HG03575 (cell line): Measurements from ENCODE around the gene LMO1.

Source experiments
- ATAC-seq: cut with Tn5 transposase; IDR thresholded peaks from one replicate; pipeline ENCODE4 v1.9.1; 2021; ENCODE audit not compliant: unreplicated experiment, insufficient number of reproducible peaks, low FRiP score; ENCODE audit errors: extremely low read depth

The LMO1 gene

DNA sequence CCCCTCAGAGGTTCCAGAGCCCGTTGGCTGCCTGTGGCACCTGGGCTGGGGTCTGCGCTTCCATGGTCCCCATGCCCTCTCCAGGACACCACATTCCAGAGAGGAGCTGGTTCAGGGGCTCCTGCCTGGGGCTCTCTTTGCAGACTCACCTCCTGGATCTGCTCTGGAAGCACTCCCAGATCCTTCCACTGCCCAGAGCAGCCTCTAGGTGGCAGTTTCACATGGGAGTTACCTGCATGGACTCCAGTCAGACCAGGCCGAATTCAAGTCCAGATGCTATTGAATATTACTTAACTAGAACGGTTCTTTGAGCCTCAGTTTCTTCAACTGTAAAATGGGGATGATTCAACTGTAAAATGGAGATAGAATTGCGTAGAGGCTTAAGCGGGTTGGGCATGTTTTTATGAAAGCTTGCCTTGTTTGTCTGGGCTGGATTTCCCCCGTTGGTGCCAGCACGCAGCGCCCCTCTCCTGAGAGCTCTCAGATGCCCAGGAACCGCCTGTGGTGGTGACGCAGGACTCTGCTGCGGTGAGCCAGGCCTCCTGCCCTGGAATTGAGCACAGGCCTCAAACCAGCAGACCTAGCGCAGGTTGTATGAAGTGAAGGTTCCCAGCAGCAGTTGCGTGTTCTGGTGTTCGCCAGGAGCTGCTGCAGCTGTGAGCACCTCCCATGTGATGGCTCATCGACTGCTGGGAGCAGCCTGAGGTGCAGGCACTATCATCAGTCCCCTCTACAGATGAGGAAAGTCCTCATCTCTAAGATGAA lies 44.2 kb downstream of the LMO1 start:
- ATAC-seq: no peak

DNA sequence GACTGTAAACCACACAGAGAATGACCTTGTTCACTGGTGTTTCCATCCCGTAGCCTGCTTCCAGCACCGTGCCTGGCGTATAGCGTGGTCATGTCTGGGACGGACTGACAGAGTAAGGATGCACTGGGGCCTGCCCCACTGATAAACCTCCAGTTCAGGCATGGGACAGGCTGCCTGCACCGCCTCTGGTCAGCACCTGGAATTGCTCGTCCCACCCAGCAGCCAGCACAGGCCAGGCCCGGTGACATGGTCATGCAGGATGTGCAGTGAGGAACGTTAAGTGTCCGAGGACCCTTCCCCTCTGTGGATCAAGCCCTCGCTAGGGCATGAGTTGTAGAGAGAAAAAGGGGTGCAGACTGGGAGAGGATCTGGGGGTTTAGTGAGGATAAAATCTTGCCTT lies 44.8 kb downstream of the LMO1 start:
- ATAC-seq: no peak

DNA sequence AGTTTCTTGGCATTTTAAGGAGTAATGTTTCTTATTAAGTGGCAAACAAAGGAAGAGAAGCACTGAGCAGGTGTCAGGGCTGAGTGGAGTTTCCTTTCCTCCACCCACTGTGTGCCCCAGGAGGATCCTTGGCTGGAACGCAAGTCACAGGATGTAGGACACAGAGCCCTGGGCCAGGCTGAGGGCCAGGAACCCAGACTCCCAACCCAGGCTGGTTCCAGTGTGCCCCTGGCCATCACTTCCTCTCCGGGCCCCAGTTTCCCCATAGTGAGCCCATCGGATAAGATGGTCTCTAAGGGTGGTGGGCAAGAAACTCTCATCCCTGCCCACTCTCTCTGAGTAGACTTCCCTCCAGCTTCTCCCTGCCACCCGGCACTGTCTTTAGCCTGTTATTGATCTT lies 45.3 kb downstream of the LMO1 start:
- no peak for ATAC-seq

DNA sequence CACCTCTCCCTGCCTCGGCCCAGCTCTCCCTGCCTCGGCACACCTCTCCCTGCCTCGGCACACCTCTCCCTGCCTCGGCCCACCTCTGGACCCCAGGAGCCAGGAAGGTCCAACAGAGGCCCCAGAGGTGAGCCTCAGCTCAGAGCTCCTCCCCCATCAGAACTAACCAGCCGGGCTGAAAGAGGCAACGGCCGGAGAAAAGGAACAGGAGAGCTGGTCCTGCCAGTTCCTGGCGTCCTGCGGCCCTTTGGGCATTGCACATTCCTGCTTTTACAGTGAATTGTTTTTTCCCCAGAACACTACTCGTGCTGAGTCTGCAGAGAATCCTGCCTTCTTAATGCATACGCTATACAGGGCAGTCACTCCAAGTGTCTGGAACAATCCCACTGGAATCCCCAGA lies 45.8 kb downstream of the LMO1 start:
- no peak for ATAC-seq

DNA sequence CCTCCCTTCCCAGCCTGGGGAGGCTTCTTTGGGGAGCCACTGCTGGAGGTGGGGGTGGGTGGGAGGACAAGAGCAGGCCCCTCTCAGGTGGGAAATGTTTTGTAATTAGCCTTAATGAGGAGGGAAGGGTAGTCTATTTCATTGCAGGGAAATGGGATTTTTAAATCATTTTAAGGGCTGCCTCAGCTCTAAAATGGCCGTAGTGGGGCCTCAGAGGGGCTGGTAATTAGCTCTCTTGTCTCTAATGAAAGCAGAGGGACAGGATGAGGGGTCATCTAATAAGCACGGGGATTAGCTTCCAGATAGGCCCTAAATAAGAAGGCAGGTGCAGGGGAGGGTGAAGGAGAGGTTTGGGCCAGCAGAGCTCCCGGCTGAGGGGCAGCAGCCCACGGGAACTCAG lies 46.5 kb downstream of the LMO1 start:
- ATAC-seq: no peak

DNA sequence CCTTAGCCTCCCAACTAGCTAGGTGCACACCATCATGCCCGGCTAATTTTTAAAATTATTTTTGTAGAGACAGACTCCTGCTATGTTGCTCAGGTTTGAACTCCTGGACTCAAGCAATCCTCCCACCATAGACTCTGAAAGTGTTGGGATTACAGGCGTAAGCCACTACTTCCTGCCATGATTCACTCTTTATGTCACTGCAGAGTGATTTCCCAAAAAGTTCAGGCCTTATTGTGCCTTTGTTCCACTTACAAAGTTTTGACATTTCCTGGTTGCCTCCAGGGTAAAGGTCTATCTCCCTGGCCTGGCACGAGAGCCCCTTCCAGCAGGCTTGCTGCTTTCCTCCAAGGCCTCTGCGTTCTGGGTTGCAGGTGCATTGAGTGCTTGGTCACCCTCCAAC lies 50.3 kb downstream of the LMO1 start:
- ATAC-seq: no peak

DNA sequence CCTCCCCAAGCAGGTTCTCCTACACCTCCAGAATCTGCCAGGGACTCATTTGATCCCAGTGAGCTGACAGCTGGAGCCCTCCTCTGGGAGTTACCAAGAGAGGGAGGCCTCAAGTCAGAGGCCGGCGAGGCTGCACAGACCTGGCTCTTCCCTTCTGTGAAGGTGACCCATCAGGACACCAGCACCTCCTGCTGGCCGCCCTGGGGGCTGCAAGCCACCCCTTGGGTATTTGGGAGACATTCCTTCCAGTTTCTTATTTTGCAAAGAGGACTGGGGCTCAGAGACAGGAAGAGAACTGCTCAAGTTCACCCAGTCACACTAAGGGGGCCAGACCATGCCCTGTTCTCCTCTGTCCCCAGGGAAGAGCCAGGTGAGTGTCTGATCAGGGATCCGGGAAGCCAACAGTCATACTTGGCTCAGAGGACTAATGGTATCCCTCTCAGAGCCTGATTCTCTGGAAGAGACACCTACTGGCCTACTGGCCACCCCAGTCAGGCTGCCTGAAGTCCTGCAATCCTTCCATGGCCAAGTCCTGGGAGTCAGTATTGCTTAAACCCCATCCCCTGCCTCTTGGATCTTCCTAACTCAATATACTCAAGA lies 54.4 kb downstream of the LMO1 start:
- no peak for ATAC-seq

DNA sequence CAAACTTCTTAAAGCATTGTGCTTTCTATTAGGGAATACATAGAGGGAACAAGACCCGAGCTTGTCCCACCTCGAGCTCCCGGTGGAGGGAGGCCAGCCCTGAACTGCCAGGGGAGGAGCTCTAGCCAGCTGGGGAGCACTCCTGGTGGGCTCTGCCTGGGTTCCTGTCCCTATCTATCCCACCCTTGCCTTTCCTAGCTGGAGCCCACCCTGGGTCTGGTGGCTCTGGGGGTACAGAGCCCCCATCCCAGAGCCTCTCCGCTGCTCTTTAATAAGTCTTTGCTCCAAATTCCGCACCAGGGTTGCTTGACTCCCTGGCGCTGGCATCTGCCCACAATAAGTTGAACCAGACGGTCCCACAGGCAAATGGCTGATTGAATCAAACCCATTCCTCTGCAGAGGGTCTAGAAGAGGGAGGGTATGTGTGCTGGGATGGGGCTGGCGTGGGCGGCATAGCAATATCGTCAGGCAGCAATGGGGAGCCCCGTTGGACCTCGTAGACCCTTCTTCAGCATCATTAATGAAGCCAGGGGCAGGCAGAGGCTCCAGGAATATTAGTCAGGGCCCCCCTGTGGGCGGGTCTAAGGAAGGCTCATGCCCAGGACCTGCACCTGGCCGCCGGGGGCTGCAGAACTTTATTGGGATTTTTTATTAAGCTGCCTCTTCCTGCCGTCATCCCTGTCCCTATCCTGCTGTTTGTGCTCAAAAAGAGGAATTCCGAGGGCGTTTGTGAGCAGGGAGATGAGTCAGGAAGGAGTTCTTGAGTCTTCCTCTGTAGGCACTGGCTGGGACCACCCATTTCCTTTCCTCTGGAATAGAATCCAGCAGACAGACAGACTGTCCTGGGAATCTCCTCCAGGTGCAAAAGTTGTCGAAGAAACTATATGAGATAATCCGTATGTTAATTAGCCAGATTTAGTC lies 56.3 kb downstream of the LMO1 start:
- no peak for ATAC-seq

DNA sequence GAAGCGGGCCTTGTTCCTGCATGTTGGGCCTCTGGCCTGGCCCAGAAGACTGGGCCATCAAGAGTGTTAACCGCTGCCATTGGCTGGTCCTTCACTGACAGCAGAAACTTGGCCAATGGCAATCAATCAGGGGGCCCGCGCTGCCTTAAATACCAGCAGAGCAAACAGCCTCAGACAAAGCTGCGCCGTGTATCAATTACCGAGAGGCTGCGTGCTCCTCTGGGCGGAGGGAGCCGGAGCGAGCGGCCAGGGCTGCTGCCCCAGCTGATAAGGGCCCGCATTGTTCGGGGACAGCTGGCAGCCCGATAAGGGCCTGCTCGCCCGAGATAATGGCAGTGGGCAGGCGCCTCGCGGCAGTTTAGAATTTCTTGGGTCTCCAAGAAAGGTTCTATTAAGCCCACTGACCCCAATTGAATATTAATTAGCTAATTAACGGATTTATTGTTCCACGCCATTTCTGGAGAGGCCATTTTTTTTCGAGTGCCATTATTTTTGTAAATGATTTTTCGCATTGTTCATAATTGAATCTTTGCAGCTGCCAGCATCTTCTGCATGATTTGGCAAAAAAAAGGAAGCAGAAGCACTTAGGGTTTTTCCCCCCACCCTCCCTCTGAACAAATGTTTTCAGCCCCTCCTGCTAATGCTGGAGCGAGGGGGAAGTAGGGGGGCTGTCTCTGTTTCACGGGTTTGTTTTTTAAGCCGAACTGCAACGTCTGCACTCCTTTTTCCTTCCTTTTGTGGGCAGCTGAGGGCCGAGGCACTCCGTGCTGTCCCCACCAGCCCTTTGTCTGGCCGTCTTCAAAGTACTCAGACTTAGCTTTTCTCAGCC lies 57.2 kb downstream of the LMO1 start:
- no peak for ATAC-seq

DNA sequence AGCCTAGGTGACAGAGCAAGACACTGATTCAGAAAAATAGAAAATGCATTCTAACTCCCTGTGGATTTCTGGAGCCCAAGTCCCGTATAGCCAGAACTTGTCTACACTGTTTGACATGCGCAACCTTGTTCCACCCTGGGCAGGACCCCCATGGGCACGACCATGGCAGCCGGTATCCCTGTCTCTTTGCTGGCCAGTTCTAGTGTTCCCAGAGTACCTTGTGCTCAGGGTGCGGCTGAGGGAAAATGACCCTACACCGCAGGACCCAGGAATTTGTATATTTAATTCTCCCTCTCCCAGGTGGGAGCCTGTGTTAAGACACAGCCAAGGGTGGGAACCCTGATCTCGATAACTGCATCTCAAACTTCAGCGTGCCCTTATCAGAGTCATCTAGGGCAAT lies 58.1 kb downstream of the LMO1 start:
- ATAC-seq: no peak

DNA sequence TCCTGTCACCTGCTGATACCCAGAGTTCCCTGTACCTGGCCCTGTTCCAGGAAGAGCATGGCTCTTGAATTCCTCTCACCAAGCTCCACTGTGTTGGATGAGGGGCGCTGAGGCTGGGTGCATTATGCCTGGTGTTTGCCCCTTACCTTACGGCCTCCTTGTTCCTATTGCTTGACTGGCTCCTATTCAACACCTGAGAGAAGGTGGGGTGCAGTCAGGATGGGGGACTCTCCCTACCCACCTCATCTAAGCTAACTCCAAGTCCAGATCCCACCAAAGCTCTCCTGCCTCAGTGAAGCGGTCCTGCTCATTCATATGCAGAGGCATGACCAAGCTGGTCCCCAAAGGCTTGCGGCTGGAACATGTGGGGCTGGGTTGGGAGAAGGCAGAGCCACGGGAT lies 59.1 kb downstream of the LMO1 start:
- ATAC-seq: no peak

DNA sequence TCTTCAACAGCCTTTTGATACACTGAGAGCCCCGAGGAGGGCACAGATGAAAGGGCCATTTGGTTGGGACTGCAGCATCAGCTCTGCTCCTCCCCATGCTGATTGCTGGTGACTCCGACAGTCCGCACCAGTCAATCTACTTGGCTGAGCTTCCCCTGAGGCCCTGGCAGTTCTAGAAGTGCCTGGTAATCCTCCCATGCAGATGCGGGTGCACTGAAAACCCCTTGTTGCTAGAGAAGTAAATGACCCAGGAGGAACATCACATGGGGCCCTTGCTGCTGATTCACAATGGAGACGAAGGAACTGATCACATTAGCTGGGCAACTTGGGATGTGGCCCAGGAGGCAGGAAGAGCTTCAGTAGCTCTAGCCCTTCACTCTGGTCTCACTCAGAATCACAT lies 59.7 kb downstream of the LMO1 start:
- no peak for ATAC-seq

DNA sequence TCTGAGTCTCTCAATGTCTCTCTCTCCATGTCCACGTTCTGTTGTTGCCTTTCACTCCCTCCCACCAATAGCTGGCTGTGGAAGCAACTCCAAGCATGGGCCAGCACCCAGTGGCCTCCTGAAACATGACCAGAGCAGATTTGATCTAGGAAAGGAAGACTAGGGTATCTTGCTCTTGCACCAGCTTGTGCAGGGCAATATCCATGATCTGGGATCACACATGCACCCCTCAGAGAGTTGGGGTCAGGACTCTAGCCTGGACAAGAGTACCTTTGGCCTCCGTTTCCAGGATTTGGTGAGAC lies 60.3 kb downstream of the LMO1 start:
- no peak for ATAC-seq

DNA sequence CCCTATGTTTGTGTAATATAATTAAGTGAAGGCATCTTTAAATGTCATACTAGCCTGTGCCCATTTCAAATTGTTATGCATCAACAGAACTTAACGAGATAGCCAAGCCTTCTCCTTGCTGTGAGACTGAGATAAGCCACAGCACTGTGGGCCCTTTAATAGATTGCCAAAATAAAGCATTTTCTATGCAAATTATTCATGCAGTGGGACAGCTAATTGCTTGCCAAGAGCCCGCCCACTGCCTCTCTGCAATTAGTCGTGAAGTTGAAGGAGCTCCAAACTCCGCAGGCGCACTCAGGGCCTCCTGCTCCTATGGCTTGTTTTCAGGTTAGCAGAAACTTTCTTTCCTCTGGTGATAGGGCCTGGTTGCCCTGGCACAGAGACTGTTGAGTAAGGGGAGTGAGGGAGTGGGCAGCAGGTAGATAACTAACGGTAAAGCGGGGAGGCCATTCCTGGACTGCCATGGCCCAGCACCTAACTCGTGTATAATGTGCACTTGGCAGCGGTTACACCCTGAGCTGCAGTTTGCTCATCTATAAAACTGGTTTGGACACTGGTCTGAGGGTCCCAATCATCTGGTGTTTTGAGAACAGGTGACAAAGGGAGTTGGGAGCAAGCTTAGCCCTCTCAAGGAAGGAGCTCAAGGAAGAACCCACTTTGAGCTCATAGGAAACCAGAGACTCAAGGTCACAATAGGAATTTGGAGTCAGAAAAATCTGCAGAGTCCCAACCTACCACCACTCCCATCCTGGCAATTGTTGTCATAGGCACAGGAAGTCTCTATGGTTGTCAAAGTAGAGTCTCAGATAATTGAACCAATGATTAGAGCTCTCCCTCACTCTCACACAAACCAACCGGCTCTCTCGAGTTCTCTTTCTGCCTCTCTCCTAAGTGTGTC lies 60.9 kb downstream of the LMO1 start:
- no peak for ATAC-seq

DNA sequence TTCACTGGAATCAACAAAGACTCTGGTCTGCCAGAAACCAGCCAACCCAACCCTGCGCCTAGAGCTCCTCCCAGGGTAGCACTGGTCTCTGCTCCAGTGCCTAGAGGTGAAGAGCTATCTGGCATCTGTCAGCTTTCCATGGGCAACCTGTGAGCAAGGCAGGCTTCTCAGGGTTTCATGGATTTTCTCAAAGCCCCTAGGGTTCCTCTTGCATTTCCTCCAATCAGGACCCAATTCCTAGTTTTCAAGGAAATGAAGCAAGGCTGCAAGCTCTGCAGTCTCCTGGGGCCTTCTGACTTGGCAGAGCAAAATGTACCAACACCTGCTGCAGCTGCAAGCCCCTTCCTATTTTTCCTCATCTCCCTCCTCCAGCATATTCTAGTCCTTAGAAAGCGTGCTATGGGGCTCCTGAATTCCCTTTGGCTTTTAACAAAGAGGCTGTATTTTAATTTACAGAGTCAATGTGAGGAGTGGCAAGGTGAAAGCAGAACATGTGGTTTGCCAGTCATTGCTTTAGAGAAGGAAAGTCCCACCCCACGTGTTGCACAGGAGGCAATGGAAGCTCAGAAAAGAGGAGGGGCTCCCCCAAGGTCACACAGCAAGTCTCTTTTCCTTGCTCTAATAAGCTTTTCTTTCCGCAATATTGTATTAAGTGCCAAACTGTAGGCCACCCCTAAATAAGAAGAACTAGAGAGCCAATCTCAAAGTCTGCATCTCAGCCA lies 61.9 kb downstream of the LMO1 start:
- no peak for ATAC-seq

DNA sequence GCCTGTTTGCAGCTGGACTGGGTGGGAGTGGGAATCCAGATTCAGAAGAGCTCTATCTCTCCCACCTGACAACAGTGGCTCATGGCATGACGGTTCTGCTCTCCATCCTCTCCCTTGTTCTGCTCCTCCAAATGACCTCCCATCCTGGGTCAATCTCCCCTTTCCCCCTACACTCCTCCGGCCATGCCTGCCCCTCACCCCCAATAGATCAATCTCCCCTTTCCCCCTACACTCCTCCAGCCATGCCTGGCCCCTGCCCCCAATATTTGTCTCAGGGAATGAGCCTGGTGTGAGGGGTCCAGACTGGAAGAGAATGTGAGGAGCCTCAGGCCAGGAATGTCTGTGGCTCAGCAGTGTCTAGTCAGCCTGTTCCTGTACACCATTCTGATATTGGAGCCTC lies 64.0 kb downstream of the LMO1 start:
- ATAC-seq: no peak

DNA sequence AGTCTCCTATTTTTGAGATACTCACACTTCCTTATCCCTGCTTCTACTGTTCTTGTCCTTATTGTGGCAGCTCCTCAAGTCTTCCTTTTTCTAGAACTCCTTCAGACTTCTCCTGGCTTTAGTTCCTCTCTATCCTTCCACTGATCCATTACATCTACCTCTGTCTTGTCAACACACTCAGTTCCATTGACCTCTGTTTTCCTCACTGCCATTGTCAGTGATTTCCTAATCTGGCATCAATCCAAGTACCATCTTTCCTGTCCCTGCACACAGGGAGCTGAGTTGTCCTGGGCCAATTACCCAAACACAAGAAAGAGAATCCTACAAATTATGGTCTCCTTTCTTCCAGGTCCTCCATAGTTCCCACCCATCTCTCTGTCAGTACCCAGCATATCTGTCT lies 66.9 kb downstream of the LMO1 start:
- no peak for ATAC-seq

DNA sequence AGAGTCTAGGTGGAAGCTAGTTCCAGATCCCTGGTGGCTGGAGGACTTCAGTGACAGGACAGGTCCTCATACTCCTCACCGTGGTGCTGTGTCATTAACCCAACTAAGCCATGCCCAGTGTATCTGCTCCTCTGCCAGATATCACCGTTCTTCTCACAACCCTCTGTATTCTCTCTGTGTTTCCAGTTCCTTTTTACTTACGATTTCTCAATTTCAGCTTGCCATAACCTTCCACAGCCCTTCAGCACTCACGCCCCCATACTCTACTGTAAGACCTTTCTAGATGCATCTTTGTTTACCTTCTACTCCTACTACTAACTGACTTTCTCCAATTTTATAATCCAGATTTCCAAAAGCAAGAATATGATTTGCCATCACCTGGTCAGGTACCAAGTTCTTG lies 68.7 kb downstream of the LMO1 start:
- ATAC-seq: no peak
